ENCODE results near the gene PTPN7. TPM values are rescaled to one million over a fixed set of nuclear protein-coding genes. Genes with fewer than 3 reads are reported as not detected.

PTPN7 gene
- total and polyA plus RNA-seq, 2 donors (not counting 3 experiments of a cell fraction or from before 2014, with no cell fraction given) = 0.86 to 1.8 TPM

GRCh38 chr1:202130816-202131522 lies 29.4 kb downstream of the PTPN7 start:
- no peak for FAIRE-seq
- Histone ChIP-seq H3K9me3 (replicated peaks; ENCODE audit: control insufficient read depth, insufficient read depth, low read length) (no peaks in the 10 kb centered on the region), H3K27me3 (ENCODE audit: control insufficient read depth in 2 of 2, insufficient read depth in 2 of 2, low read length in 2 of 2) (peaks cover 0 to 6% of the 10 kb centered on the region in 2 experiments), H3K9me1 (replicated peaks; ENCODE audit: control insufficient read depth, extremely low read depth, insufficient read depth, low read length) (no peaks in the 10 kb centered on the region), H3K27ac (ENCODE audit: insufficient read depth, low read depth, low read length) (no peak overlapping the region), H3K79me2 (ENCODE audit: control insufficient read depth, insufficient read depth, low read length) (no peaks in the 10 kb centered on the region), H3K4me3 (replicated peaks in 1 of 3; ENCODE audit: insufficient read depth in 1 of 3, low read depth in 1 of 3, low read length in 3 of 3) (no peak overlapping the region), H3K9ac (replicated peaks; ENCODE audit: extremely low read depth, insufficient read depth, low read length) (no peak overlapping the region), H2AFZ (ENCODE audit: low read depth, low read length) (no peak overlapping the region), H3K4me1 (ENCODE audit: control insufficient read depth, extremely low read depth, insufficient read depth, low read length) (no peaks in the 10 kb centered on the region), H4K20me1 (replicated peaks; ENCODE audit: control insufficient read depth, extremely low read depth, insufficient read depth, low read length) (no peaks in the 10 kb centered on the region), H3K36me3 (ENCODE audit: control insufficient read depth in 2 of 2, extremely low read depth in 1 of 2, insufficient read depth in 2 of 2, low read length in 2 of 2) (peaks cover 9 to 26% of the 10 kb centered on the region in 2 experiments), H3K4me2 (ENCODE audit: insufficient read depth, low read length) (no peak overlapping the region)
- TF ChIP-seq POLR2AphosphoS5 (IDR thresholded peaks at IDR 0.05; ENCODE audit: insufficient read depth, low read depth, low read length) = peak; percentile 21
- no peak for TF ChIP-seq MAX (IDR thresholded peaks at IDR 0.05; ENCODE audit: insufficient read depth, insufficient read length)
- peak; percentile 18 for TF ChIP-seq POLR2A (IDR thresholded peaks at IDR 0.05; ENCODE audit: low read depth, low read length)
- intact Hi-C loops (cut with micrococcal nuclease) (no loop called here), dilution Hi-C loops (cut with MboI; ENCODE audit: extremely low pct_ligation_motif_present, low sequenced_read_pairs) (no loop called here)
- DNase-seq (ENCODE audit: low read depth, low spot score) = no peak
- POLR2A ChIA-PET = no interaction called here
- CTCF ChIA-PET = interaction anchor here (1.0 to 4.5 kb wide), 4 partner anchors 8 to 131 kb away, joined by 3 to 19 read pairs (median 4); partner anchors contain the start of gene GPR37L1
- no TSS peak for BruUV-seq (replicated peaks)

GRCh38 chr1:202130297-202130721 lies 30.1 kb downstream of the PTPN7 start:
- intact Hi-C loops (cut with micrococcal nuclease) = no loop called here
- BruUV-seq (replicated peaks) = no TSS peak

More at GRCh38 chr1:202130297-202130721, 30.1 kb downstream of the PTPN7 start:
- no peaks in the 10 kb centered on the region for H3K4me1 ChIP-seq (ENCODE audit: control insufficient read depth, extremely low read depth, insufficient read depth, low read length)
- no peaks in the 10 kb centered on the region for H3K79me2 ChIP-seq (ENCODE audit: control insufficient read depth, insufficient read depth, low read length)
- no peak overlapping the region for H2AFZ ChIP-seq (ENCODE audit: low read depth, low read length)
- POLR2A ChIA-PET = no interaction called here
- TF ChIP-seq POLR2A (IDR thresholded peaks at IDR 0.05; ENCODE audit: low read depth, low read length) (peak; percentile 12), MYC (IDR thresholded peaks at IDR 0.05; ENCODE audit: low read depth, low read length) (no peak)
- FAIRE-seq (no peak), DNase-seq (ENCODE audit: low read depth, low spot score) (no peak)
- no peak overlapping the region for H3K9ac ChIP-seq (replicated peaks; ENCODE audit: extremely low read depth, insufficient read depth, low read length)
- H3K27me3 ChIP-seq (ENCODE audit: control insufficient read depth in 2 of 2, insufficient read depth in 2 of 2, low read length in 2 of 2) = peaks cover 0 to 6% of the 10 kb centered on the region in 2 experiments
- H3K4me3 ChIP-seq (replicated peaks in 1 of 3; ENCODE audit: insufficient read depth in 1 of 3, low read depth in 1 of 3, low read length in 3 of 3) = no peak overlapping the region
- CTCF ChIA-PET = interaction anchor here (1.4 to 4.5 kb wide), 2 partner anchors 10 to 130 kb away, joined by 3 to 19 read pairs; no protein-coding TSS in a partner anchor
- peaks cover 9 to 20% of the 10 kb centered on the region in 2 experiments for H3K36me3 ChIP-seq (ENCODE audit: control insufficient read depth in 2 of 2, extremely low read depth in 1 of 2, insufficient read depth in 2 of 2, low read length in 2 of 2)
- H4K20me1 ChIP-seq (replicated peaks; ENCODE audit: control insufficient read depth, extremely low read depth, insufficient read depth, low read length) = no peaks in the 10 kb centered on the region
- H3K4me2 ChIP-seq (ENCODE audit: insufficient read depth, low read length) = no peak overlapping the region
- no peaks in the 10 kb centered on the region for H3K9me1 ChIP-seq (replicated peaks; ENCODE audit: control insufficient read depth, extremely low read depth, insufficient read depth, low read length)
- H3K9me3 ChIP-seq (replicated peaks; ENCODE audit: control insufficient read depth, insufficient read depth, low read length) = no peaks in the 10 kb centered on the region
- dilution Hi-C loops (cut with MboI; ENCODE audit: extremely low pct_ligation_motif_present, low sequenced_read_pairs) = no loop called here
- no peak overlapping the region for H3K27ac ChIP-seq (ENCODE audit: insufficient read depth, low read depth, low read length)

Data from endothelial cell of umbilical vein (primary cell).